Measurements from ENCODE around the gene SHANK3.

- no peak for TF ChIP-seq CTCF (conservative IDR thresholded peaks at IDR 0.05)
- TF ChIP-seq ZFX (IDR thresholded peaks at IDR 0.05) = no peak
These were observed 2.1 kb upstream of the SHANK3 start for GRCh38 chr22:50670513-50670912.
